Loucy (cell line): ENCODE measurements around the gene COMMD10.

Experiments
- H2AFZ ChIP-seq: fragments of 200-600 bp; sonication (generic); 2 replicates; pipeline ENCODE4 v1.6.0; 2016; ENCODE audit warnings: antibody characterized with exemption, mild to moderate bottlenecking, low read length, moderate library complexity
- H3F3A ChIP-seq: fragments of 200-600 bp; 2 replicates; pipeline ENCODE4 v1.6.0; 2016; ENCODE audit warnings: antibody characterized with exemption, low read depth, mild to moderate bottlenecking
- H3K27me3 ChIP-seq: fragments of 200-600 bp; sonication (generic); 2 replicates; pipeline ENCODE4 v1.6.1; 2014; ENCODE audit warnings: low read length, mild to moderate bottlenecking; ENCODE audit not compliant: insufficient read depth, poor library complexity, severe bottlenecking
- H3K36me3 ChIP-seq: fragments of 200-600 bp; sonication (generic); 2 replicates; pipeline ENCODE4 v1.6.1; 2016; ENCODE audit warnings: low read length; ENCODE audit not compliant: insufficient read depth
- H3K4me1 ChIP-seq: fragments of 200-600 bp; sonication (generic); 2 replicates; pipeline ENCODE4 v1.5.1; 2014; ENCODE audit warnings: low read length, mild to moderate bottlenecking; ENCODE audit not compliant: insufficient read depth, poor library complexity, severe bottlenecking
- H3K4me2 ChIP-seq: fragments of 200-600 bp; sonication (generic); 2 replicates; pipeline ENCODE4 v1.6.0; 2014; ENCODE audit warnings: antibody characterized with exemption, low read length, low read depth, mild to moderate bottlenecking; ENCODE audit not compliant: poor library complexity, severe bottlenecking
- H3K4me3 ChIP-seq: fragments of 200-600 bp; sonication (generic); 2 replicates; pipeline ENCODE4 v1.5.1; 2014; ENCODE audit warnings: low read length, mild to moderate bottlenecking, mixed read lengths; ENCODE audit not compliant: poor library complexity, severe bottlenecking
- H3K79me2 ChIP-seq: fragments of 200-600 bp; sonication (generic); 2 replicates; pipeline ENCODE4 v1.6.1; 2014; ENCODE audit warnings: low read length; ENCODE audit not compliant: insufficient read depth
- H3K9ac ChIP-seq: fragments of 200-600 bp; sonication (generic); 2 replicates; pipeline ENCODE4 v1.6.0; 2014; ENCODE audit warnings: mild to moderate bottlenecking, low read depth, low read length, moderate library complexity; ENCODE audit not compliant: poor library complexity, severe bottlenecking
- H3K9me2 ChIP-seq: fragments of 200-600 bp; sonication (generic); replicated peaks from 2 replicates; pipeline ENCODE4 v1.6.1; 2016; ENCODE audit warnings: low read depth, low read length, mixed read lengths
- H3K9me3 ChIP-seq: fragments of 200-600 bp; sonication (generic); 2 replicates; pipeline ENCODE4 v1.6.1; 2014; ENCODE audit warnings: mild to moderate bottlenecking, antibody characterized with exemption, low read length, low read depth; ENCODE audit not compliant: insufficient read depth
- H4K20me1 ChIP-seq: fragments of 200-600 bp; sonication (generic); 2 replicates; pipeline ENCODE4 v1.6.0; 2014; ENCODE audit warnings: antibody characterized with exemption, low read length, mild to moderate bottlenecking; ENCODE audit not compliant: insufficient read depth, poor library complexity, severe bottlenecking
- CTCF ChIP-seq: fragments of 200-600 bp; sonication (generic); conservative IDR thresholded peaks from 2 replicates; pipeline ENCODE4 v1.5.1; 2014; ENCODE audit warnings: mild to moderate bottlenecking, antibody characterized with exemption, low read length
- EZH2phosphoT487 ChIP-seq: fragments of 200-600 bp; IDR thresholded peaks from 2 replicates; pipeline ENCODE4 v1.6.1; 2018; ENCODE audit warnings: antibody characterized with exemption, mild to moderate bottlenecking, moderate library complexity, borderline replicate concordance

The COMMD10 gene

GRCh38 chr5:116271446-116272025 is 186.7 kb downstream of the COMMD10 start:
- H3F3A ChIP-seq, result no peaks in the 10 kb centered on the region
- no peak overlapping the region for H3K4me2 ChIP-seq
- TF ChIP-seq CTCF (no peak), EZH2phosphoT487 (no peak)
- no peaks in the 10 kb centered on the region for H3K9me2 ChIP-seq
- no peaks in the 10 kb centered on the region for H3K79me2 ChIP-seq
- no peaks in the 10 kb centered on the region for H3K4me1 ChIP-seq
- H2AFZ ChIP-seq, result no peak overlapping the region
- no peaks in the 10 kb centered on the region; the same call in 1 of the 2 replicates for H3K9me3 ChIP-seq
- H3K36me3 ChIP-seq, result no peaks in the 10 kb centered on the region
- no peaks in the 10 kb centered on the region for H3K27me3 ChIP-seq
- H3K4me3 ChIP-seq, result no peak overlapping the region
- H4K20me1 ChIP-seq, result no peaks in the 10 kb centered on the region
- H3K9ac ChIP-seq, result no peak overlapping the region

GRCh38 chr5:116272281-116272941 is 187.6 kb downstream of the COMMD10 start:
- no peaks in the 10 kb centered on the region for H3F3A ChIP-seq
- H3K9me2 ChIP-seq, result no peaks in the 10 kb centered on the region
- no peak overlapping the region for H3K9ac ChIP-seq
- H3K79me2 ChIP-seq, result no peaks in the 10 kb centered on the region
- H3K36me3 ChIP-seq, result no peaks in the 10 kb centered on the region
- no peak overlapping the region for H2AFZ ChIP-seq
- no peaks in the 10 kb centered on the region; the same call in 1 of the 2 replicates for H3K9me3 ChIP-seq
- no peak overlapping the region for H3K4me3 ChIP-seq
- no peaks in the 10 kb centered on the region for H3K4me1 ChIP-seq
- TF ChIP-seq EZH2phosphoT487 (no peak), CTCF (no peak)
- H3K4me2 ChIP-seq, result no peak overlapping the region
- no peaks in the 10 kb centered on the region for H4K20me1 ChIP-seq
- no peaks in the 10 kb centered on the region for H3K27me3 ChIP-seq

GRCh38 chr5:116273448-116274242 is 188.8 kb downstream of the COMMD10 start:
- Histone ChIP-seq H3K9me2 (no peaks in the 10 kb centered on the region), H2AFZ (no peak overlapping the region), H3K79me2 (no peaks in the 10 kb centered on the region), H3K4me2 (no peak overlapping the region), H3K36me3 (no peaks in the 10 kb centered on the region), H3F3A (no peaks in the 10 kb centered on the region), H3K9ac (no peak overlapping the region), H3K4me3 (no peak overlapping the region), H3K27me3 (no peaks in the 10 kb centered on the region), H3K9me3 (no peaks in the 10 kb centered on the region; the same call in 1 of the 2 replicates), H4K20me1 (no peaks in the 10 kb centered on the region), H3K4me1 (no peaks in the 10 kb centered on the region)
- TF ChIP-seq CTCF (no peak), EZH2phosphoT487 (no peak)
